ENCODE results near the gene NEK7. TPM values are rescaled to one million over a fixed set of nuclear protein-coding genes. Genes with fewer than 3 reads are reported as not detected.

NEK7 gene
- total and polyA plus RNA-seq, 2 of the 8 experiments (the other 6 are each of a cell fraction or from before 2014, with no cell fraction given), result 5.1 to 10.0 TPM

DNA sequence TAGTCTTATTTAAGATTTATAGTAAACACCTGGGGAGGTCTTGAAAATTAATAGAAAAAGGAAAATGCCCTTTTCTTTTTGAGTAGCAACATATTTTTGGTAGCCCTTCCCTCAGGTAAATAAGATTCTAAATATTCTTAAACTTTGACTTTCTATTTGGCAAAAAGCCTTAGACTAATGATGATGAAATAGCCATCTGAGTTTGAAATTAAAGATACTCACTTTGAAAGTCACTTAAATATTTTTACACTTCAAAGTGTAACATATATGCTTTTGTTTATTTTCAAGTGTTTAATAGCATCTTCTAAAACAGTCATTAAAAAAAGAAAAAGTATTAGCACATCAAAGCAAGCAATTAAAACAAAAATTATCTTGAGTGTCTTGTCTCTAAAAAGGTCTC, 135.1 kb downstream of the NEK7 start (continued):
- TF ChIP-seq KDM4A (IDR thresholded peaks at IDR 0.05; ENCODE audit: low read depth, low read length, severe bottlenecking) (no peak), KDM5A (IDR thresholded peaks at IDR 0.05; ENCODE audit: low read length) (no peak), SP2 (IDR thresholded peaks at IDR 0.05; ENCODE audit: low read length) (no peak)

Measured in H1 (cell line).